Hepatocyte (in vitro differentiated cells): ENCODE results near the gene IFT88. TPM values are rescaled to one million over a fixed set of nuclear protein-coding genes. Genes with fewer than 3 reads are reported as not detected.
A peak's percentile ranks its signal among the peaks of the same experiment; 100 is the strongest.

Experiments
- DNase-seq: peaks from one replicate; pipeline ENCODE4 v3.0.0-alpha.2; 2016; ENCODE audit warnings: low spot score
- H2AFZ ChIP-seq: fragments of 200-600 bp; sonication (generic); 2 replicates; pipeline ENCODE4 v1.6.0; 2016; ENCODE audit warnings: antibody characterized with exemption, mild to moderate bottlenecking
- H3K27ac ChIP-seq: fragments of 200-600 bp; sonication (generic); 2 replicates; pipeline ENCODE4 v1.5.1; 2016; ENCODE audit warnings: mild to moderate bottlenecking
- H3K27me3 ChIP-seq: fragments of 200-600 bp; sonication (generic); 2 replicates; pipeline ENCODE4 v1.6.1; 2016
- H3K36me3 ChIP-seq: fragments of 200-600 bp; sonication (generic); replicated peaks from 2 replicates; pipeline ENCODE4 v1.5.1; 2016; ENCODE audit warnings: low read depth; ENCODE audit not compliant: insufficient read depth
- H3K4me1 ChIP-seq: fragments of 200-600 bp; sonication (generic); 2 replicates; pipeline ENCODE4 v1.5.1; 2016; ENCODE audit warnings: mild to moderate bottlenecking, moderate library complexity; ENCODE audit not compliant: insufficient read depth
- H3K4me2 ChIP-seq: fragments of 200-600 bp; sonication (generic); 2 replicates; pipeline ENCODE4 v1.6.0; 2016
- H3K4me3 ChIP-seq: fragments of 200-600 bp; sonication (generic); 2 replicates; pipeline ENCODE4 v1.5.1; 2016; ENCODE audit warnings: mild to moderate bottlenecking
- H3K79me2 ChIP-seq: fragments of 200-600 bp; sonication (generic); 2 replicates; pipeline ENCODE4 v1.6.0; 2017; ENCODE audit warnings: mild to moderate bottlenecking
- H3K9me2 ChIP-seq: fragments of 200-600 bp; sonication (generic); replicated peaks from 2 replicates; pipeline ENCODE4 v1.6.0; 2017; ENCODE audit warnings: mild to moderate bottlenecking; ENCODE audit not compliant: insufficient read depth
- H3K9me3 ChIP-seq: fragments of 200-600 bp; sonication (generic); 2 replicates; pipeline ENCODE4 v1.5.1; 2016; ENCODE audit warnings: low read depth, mild to moderate bottlenecking
- H4K20me1 ChIP-seq: fragments of 200-600 bp; sonication (generic); 2 replicates; pipeline ENCODE4 v1.6.0; 2016; ENCODE audit warnings: mild to moderate bottlenecking; ENCODE audit not compliant: insufficient read depth, poor library complexity, severe bottlenecking
- CTCF ChIP-seq: fragments of 200-600 bp; sonication (generic); IDR thresholded peaks from 2 replicates; pipeline ENCODE4 v1.5.1; 2016; ENCODE audit warnings: antibody characterized with exemption, mild to moderate bottlenecking; ENCODE audit not compliant: poor library complexity
- EZH2 ChIP-seq: fragments of 200-600 bp; sonication (generic); IDR thresholded peaks from 2 replicates; pipeline ENCODE4 v1.6.1; 2016; ENCODE audit warnings: antibody characterized with exemption, mild to moderate bottlenecking, borderline replicate concordance
- EZH2phosphoT487 ChIP-seq: fragments of 200-600 bp; sonication (generic); IDR thresholded peaks from one replicate; pipeline ENCODE4 v1.6.1; 2018; ENCODE audit warnings: antibody characterized with exemption, mild to moderate bottlenecking, low read depth, moderate library complexity; ENCODE audit not compliant: unreplicated experiment, severe bottlenecking
- WGBS: methylation state at CpG from one replicate; pipeline ENCODE4 v1.1.6; 2016; ENCODE audit warnings: low lambda C conversion rate; ENCODE audit errors: missing lambda C conversion rate; 5-methylcytosine and 5-hydroxymethylcytosine counted together
- polyA plus RNA-seq: library from polyadenylated mRNA; unstranded; fragments of >200 nt; fragmentation: Nextera tagmentation; extraction: Ambion mirVana; gene quantifications from 2 replicates; pipeline ENCODE4 v1.2.1, GENCODE V29; 2016
- total RNA-seq: library from RNA; depleted of rRNA; stranded (reverse); fragments of >200 nt; gene quantifications from 2 replicates; pipeline ENCODE4 v1.2.3, GENCODE V29; 2014

IFT88 gene
- total and polyA plus RNA-seq, 2 experiments from 2014 or later = 9.2 to 19.2 TPM

GRCh38 chr13:20526664-20527063 is 40.3 kb upstream of the IFT88 start:
- no peaks in the 10 kb centered on the region for H3K36me3 ChIP-seq
- peak overlapping the region; percentile 100 for H2AFZ ChIP-seq

DNA sequence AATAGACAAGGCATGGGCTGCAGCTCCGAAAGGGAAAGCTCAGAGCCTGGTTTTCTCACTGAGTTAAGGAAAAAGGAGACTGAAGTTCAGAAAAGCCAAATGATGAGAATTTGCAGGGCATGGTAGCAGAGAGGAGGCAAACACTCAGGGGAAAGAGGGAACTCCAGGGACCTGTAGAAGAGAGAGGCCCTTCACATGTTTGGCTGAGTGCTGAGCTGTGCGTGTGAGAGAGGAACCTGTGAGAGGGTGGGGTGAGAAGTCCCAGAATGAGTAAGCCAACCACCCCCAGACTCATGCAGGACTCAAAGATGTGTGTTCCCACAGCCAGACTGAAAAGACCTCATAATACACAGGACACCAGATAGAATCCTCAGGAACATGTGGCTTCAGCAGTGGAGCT is 38.5 kb upstream of the IFT88 start:
- Histone ChIP-seq H3K4me3 (no peak overlapping the region), H4K20me1 (no peaks in the 10 kb centered on the region), H3K9me2 (no peaks in the 10 kb centered on the region), H3K79me2 (peaks cover 20% of the 10 kb centered on the region), H2AFZ (no peak overlapping the region), H3K9me3 (no peaks in the 10 kb centered on the region), H3K4me2 (no peak overlapping the region), H3K27ac (no peak overlapping the region), H3K36me3 (no peaks in the 10 kb centered on the region), H3K4me1 (peaks cover 18% of the 10 kb centered on the region), H3K27me3 (no peaks in the 10 kb centered on the region)
- TF ChIP-seq EZH2 (no peak), EZH2phosphoT487 (no peak), CTCF (no peak)
- no peak for DNase-seq
- WGBS = 84% methylated on average over 2 of the region's 2 CpGs

More at GRCh38 chr13:20526664-20527063, 40.3 kb upstream of the IFT88 start:
- H4K20me1 ChIP-seq = no peaks in the 10 kb centered on the region
- no peak for DNase-seq
- H3K9me3 ChIP-seq = no peaks in the 10 kb centered on the region
- H3K79me2 ChIP-seq = peaks cover 31% of the 10 kb centered on the region
- H3K27me3 ChIP-seq = no peaks in the 10 kb centered on the region
- WGBS = 68% methylated on average over 6 of the region's 6 CpGs
- H3K4me3 ChIP-seq = peak overlapping the region; percentile 100
- H3K9me2 ChIP-seq = no peaks in the 10 kb centered on the region
- TF ChIP-seq CTCF (no peak), EZH2 (no peak), EZH2phosphoT487 (no peak)
- peak overlapping the region; percentile 81 for H3K27ac ChIP-seq
- peaks cover 20% of the 10 kb centered on the region for H3K4me1 ChIP-seq
- H3K4me2 ChIP-seq = peak overlapping the region; percentile 88

- TF ChIP-seq EZH2 (no peak), CTCF (no peak), EZH2phosphoT487 (no peak)
- Histone ChIP-seq H2AFZ (no peak overlapping the region), H3K4me3 (no peak overlapping the region), H3K4me1 (no peaks in the 10 kb centered on the region), H3K9me2 (no peaks in the 10 kb centered on the region), H3K27ac (no peak overlapping the region), H3K79me2 (no peaks in the 10 kb centered on the region), H4K20me1 (no peaks in the 10 kb centered on the region), H3K9me3 (no peaks in the 10 kb centered on the region), H3K36me3 (no peaks in the 10 kb centered on the region), H3K27me3 (no peaks in the 10 kb centered on the region), H3K4me2 (no peak overlapping the region)
- 83% methylated on average over 10 of the region's 10 CpGs for WGBS
- DNase-seq = no peak
These were observed 32.8 kb upstream of the IFT88 start for GRCh38 chr13:20534038-20534608.

- H4K20me1 ChIP-seq = no peaks in the 10 kb centered on the region
- H2AFZ ChIP-seq = no peak overlapping the region
- H3K36me3 ChIP-seq = no peaks in the 10 kb centered on the region
- no peak for TF ChIP-seq CTCF
- TF ChIP-seq EZH2 = no peak
- TF ChIP-seq EZH2phosphoT487 = no peak
- no peaks in the 10 kb centered on the region for H3K27me3 ChIP-seq
- H3K4me2 ChIP-seq = no peak overlapping the region
- no peaks in the 10 kb centered on the region for H3K9me2 ChIP-seq
- no peak overlapping the region for H3K4me3 ChIP-seq
- no peaks in the 10 kb centered on the region for H3K79me2 ChIP-seq
- no peak for DNase-seq
- no peaks in the 10 kb centered on the region for H3K4me1 ChIP-seq
- no peak overlapping the region for H3K27ac ChIP-seq
- no peaks in the 10 kb centered on the region for H3K9me3 ChIP-seq
These were observed 30.0 kb upstream of the IFT88 start for GRCh38 chr13:20536992-20537391.
